HG03521 (cell line): ENCODE measurements around the gene MYO16.

Source experiments
- ATAC-seq: cut with Tn5 transposase; IDR thresholded peaks from one replicate; pipeline ENCODE4 v1.9.1; 2021; ENCODE audit warnings: mild to moderate bottlenecking, moderate library complexity; ENCODE audit not compliant: unreplicated experiment

The MYO16 gene

GRCh38 chr13:108662528-108662927 is 33.1 kb downstream of the MYO16 start:
- ATAC-seq, result no peak

GRCh38 chr13:108663710-108664109 is 34.3 kb downstream of the MYO16 start:
- no peak for ATAC-seq

GRCh38 chr13:108667205-108667604 is 37.8 kb downstream of the MYO16 start:
- no peak for ATAC-seq

- ATAC-seq, result no peak
These were observed 40.0 kb downstream of the MYO16 start for GRCh38 chr13:108669381-108669780.

- no peak for ATAC-seq
These were observed 44.9 kb downstream of the MYO16 start for GRCh38 chr13:108674346-108674745.

- no peak for ATAC-seq
These were observed 45.4 kb downstream of the MYO16 start for GRCh38 chr13:108674771-108675170.

- ATAC-seq, result no peak
These were observed 47.2 kb downstream of the MYO16 start for GRCh38 chr13:108676620-108677019.

- ATAC-seq, result no peak
These were observed 48.4 kb downstream of the MYO16 start for GRCh38 chr13:108677806-108678205.

GRCh38 chr13:108680011-108680410 is 50.6 kb downstream of the MYO16 start:
- no peak for ATAC-seq

GRCh38 chr13:108681986-108682575 is 52.7 kb downstream of the MYO16 start:
- ATAC-seq, result no peak

GRCh38 chr13:108682714-108683113 is 53.3 kb downstream of the MYO16 start:
- ATAC-seq, result no peak

- ATAC-seq, result no peak
These were observed 56.6 kb downstream of the MYO16 start for GRCh38 chr13:108686027-108686426.

- ATAC-seq, result no peak
These were observed 61.3 kb downstream of the MYO16 start for GRCh38 chr13:108690726-108691125.

- ATAC-seq, result no peak
These were observed 71.2 kb downstream of the MYO16 start for GRCh38 chr13:108700422-108701170.

- ATAC-seq, result no peak
These were observed 72.8 kb downstream of the MYO16 start for GRCh38 chr13:108702171-108702570.

- ATAC-seq, result no peak
These were observed 75.6 kb downstream of the MYO16 start for GRCh38 chr13:108705031-108705430.

- no peak for ATAC-seq
These were observed 78.2 kb downstream of the MYO16 start for GRCh38 chr13:108707584-108707983.

GRCh38 chr13:108708921-108709320 is 79.5 kb downstream of the MYO16 start:
- no peak for ATAC-seq

GRCh38 chr13:108711386-108711785 is 82.0 kb downstream of the MYO16 start:
- no peak for ATAC-seq

GRCh38 chr13:108725471-108725870 is 96.1 kb downstream of the MYO16 start:
- no peak for ATAC-seq

GRCh38 chr13:108728370-108728769 is 99.0 kb downstream of the MYO16 start:
- ATAC-seq, result no peak

- ATAC-seq, result no peak
These were observed 103.7 kb downstream of the MYO16 start for GRCh38 chr13:108733022-108733560.
